ENCODE measurements around the gene PITPNC1.
"Not testable (repeated sequence)": the region's sequence is repeated elsewhere in the genome, so short reads cannot be mapped to it uniquely, and the experiment has no call there.

The PITPNC1 gene

DNA sequence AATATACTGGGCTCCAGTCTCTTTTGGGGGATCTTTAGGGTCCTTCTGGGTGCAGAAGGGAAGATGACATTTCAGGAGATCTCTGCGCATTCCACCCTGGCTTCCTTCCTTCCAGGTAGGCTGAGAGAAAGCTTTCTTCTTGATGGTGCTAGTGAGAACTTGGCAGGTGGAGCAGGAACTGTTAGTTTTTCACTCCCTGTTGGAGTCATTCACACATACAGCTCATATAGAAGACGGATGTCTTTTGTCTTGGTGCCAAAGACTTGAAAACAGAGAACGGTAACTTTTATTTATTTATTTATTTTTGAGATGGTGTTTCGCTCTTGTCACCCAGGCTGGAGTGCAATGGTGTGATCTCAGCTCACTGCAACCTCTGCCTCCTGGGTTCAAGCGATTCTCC, 43.9 kb downstream of the PITPNC1 start:
- TF ChIP-seq, protein P1, sequence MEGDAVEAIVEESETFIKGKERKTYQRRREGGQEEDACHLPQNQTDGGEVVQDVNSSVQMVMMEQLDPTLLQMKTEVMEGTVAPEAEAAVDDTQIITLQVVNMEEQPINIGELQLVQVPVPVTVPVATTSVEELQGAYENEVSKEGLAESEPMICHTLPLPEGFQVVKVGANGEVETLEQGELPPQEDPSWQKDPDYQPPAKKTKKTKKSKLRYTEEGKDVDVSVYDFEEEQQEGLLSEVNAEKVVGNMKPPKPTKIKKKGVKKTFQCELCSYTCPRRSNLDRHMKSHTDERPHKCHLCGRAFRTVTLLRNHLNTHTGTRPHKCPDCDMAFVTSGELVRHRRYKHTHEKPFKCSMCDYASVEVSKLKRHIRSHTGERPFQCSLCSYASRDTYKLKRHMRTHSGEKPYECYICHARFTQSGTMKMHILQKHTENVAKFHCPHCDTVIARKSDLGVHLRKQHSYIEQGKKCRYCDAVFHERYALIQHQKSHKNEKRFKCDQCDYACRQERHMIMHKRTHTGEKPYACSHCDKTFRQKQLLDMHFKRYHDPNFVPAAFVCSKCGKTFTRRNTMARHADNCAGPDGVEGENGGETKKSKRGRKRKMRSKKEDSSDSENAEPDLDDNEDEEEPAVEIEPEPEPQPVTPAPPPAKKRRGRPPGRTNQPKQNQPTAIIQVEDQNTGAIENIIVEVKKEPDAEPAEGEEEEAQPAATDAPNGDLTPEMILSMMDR (IDR thresholded peaks at IDR 0.05; ENCODE audit: borderline replicate concordance, control extremely low read depth, extremely low read depth, insufficient read depth, missing control alignments) = no peak
- DNase-seq (ENCODE audit: low spot score) = no peak
- in situ Hi-C loops (cut with MboI; ENCODE audit: low sequenced_read_pairs, unreplicated experiment) = no loop called here

DNA sequence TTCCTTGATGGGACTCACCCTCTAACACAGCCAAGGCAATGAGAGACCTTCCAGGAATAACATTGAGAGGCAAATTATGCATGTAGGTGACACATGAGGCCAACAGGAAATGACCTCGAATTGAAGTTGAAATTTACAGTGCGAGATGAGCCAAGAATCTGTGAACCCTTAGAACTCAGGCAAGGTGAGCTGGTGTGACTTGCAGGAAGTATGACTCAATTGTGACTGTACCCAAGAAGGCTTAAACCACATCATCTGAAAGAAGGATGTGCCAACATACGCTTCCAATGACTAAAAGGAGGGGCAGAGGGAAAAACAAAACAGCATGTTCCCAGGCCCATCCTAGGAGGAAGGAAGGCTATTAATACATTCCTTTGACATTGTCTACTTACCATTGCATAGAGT, 44.8 kb downstream of the PITPNC1 start:
- TF ChIP-seq, protein P1 (IDR thresholded peaks at IDR 0.05; ENCODE audit: borderline replicate concordance, control extremely low read depth, extremely low read depth, insufficient read depth, missing control alignments) = no peak
- in situ Hi-C loops (cut with MboI; ENCODE audit: low sequenced_read_pairs, unreplicated experiment) = no loop called here
- peak; percentile 43 for DNase-seq (ENCODE audit: low spot score)

DNA sequence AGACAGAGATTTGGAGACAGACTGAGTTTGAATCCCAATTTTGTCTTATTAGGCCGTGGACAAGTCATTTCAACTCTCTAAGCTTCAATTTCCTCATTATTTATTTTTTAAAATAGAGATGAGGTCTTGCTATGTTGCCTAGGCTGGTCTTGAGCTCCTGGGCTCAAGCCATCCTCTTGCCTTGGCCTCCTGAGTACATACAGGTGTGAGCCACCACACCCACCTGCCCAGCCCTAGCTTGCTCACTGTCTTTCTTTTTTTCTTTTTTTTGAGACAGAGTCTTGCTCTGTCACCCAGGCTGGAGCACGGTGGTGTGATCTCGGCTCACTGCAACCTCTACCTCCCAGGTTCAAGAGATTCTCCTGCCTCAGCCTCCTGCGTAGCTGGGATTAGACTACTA, 45.2 kb downstream of the PITPNC1 start:
- in situ Hi-C loops (cut with MboI; ENCODE audit: low sequenced_read_pairs, unreplicated experiment); DNase-seq (ENCODE audit: low spot score): not testable (repeated sequence)

DNA sequence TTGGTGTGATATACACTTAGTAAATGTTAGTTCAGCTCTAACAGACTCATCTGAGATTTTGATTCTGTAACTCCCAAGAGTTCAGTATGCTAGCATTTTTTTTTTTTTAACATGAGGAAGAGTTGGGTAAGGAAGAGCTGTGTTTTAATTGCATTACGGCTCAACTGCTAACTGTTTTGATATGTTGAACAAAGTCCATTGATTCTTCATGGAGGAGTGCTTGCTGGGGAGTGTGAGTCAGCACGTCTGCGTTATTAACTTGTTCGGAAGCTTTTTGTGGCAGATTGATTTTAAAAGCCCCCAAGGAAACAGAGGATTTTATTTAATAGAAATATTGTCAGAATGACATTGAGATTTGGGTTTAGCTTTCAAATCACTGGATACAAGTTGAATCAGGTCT, 45.8 kb downstream of the PITPNC1 start:
- TF ChIP-seq, protein P1 (IDR thresholded peaks at IDR 0.05; ENCODE audit: borderline replicate concordance, control extremely low read depth, extremely low read depth, insufficient read depth, missing control alignments) = no peak
- in situ Hi-C loops (cut with MboI; ENCODE audit: low sequenced_read_pairs, unreplicated experiment) = no loop called here
- DNase-seq (ENCODE audit: low spot score) = no peak

DNA sequence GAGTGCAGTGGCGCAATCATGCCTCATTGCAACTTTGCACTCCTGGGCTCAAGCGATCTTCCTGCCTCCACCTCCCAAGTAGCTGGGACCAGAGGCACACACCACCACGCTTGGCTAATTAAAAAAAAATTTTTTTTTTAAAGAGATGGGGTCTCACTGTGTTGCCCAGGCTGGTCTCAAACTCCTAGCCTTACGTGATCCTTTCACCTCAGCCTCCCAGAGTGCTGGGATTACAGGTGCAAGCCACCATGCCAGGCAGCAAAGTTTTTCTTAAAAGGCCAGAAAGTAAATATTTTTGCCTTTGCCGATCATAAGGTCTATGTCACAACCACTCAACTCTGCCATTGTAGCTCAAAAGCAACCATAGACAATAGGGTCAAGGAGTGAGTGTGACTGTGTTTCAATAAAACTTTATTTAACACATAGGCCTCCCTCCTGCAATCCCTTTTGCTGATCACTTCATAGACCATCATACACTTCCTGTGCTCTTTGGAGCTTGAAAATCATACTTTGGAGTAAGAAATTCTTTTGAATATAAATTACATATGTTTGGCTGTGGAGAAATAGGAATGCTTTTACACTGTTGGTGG, 48.6 kb downstream of the PITPNC1 start:
- no peak for DNase-seq (ENCODE audit: low spot score)
- TF ChIP-seq, protein P1 (IDR thresholded peaks at IDR 0.05; ENCODE audit: borderline replicate concordance, control extremely low read depth, extremely low read depth, insufficient read depth, missing control alignments) = no peak
- in situ Hi-C loops (cut with MboI; ENCODE audit: low sequenced_read_pairs, unreplicated experiment) = no loop called here

DNA sequence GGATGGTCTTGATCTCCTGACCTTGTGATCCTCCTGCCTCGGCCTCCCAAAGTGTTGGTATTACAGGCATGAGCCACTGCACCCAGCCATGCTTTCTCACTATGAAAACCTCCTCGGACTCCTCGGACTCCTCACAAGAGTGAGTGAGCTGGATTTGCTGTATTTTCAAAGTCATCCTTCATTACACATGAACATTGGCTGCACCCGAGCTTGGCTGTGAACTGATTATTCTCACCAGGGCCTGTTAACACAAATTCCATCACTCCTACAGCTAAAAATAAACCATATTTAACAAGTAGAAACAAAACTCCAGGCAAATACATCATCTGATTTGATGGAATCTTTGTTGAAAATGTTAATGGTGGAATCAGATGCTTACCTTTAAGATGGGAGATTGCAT, 50.3 kb downstream of the PITPNC1 start:
- in situ Hi-C loops (cut with MboI; ENCODE audit: low sequenced_read_pairs, unreplicated experiment) = no loop called here
- TF ChIP-seq, protein P1 (IDR thresholded peaks at IDR 0.05; ENCODE audit: borderline replicate concordance, control extremely low read depth, extremely low read depth, insufficient read depth, missing control alignments) = no peak
- DNase-seq (ENCODE audit: low spot score) = no peak

DNA sequence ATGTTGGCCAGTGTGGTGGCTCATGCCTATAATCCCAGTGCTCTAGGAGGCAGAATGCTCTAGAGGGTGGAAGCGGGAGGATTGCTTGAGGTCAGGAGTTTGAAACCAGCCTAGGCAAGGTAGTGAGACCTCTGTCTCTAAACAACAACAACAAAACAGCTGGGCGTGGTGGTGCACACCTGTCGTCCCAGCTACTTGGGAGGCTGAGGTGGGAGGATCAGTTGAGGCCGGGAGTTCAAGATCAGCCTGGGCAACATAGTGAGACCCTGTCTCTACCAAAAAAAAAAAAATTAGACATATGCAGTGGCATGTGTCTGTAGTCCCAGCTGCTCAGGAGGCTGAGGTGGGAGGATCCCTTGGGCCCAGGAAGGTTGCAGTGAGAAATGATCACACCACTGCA, 53.4 kb downstream of the PITPNC1 start:
- DNase-seq (ENCODE audit: low spot score); in situ Hi-C loops (cut with MboI; ENCODE audit: low sequenced_read_pairs, unreplicated experiment): not testable (repeated sequence)
